Measurements from ENCODE around the gene RSPO1. TPM values are rescaled to one million over a fixed set of nuclear protein-coding genes. Genes with fewer than 3 reads are reported as not detected.
A peak's percentile ranks its signal among the peaks of the same experiment; 100 is the strongest.

Gene RSPO1
- total and polyA plus RNA-seq, 10 of the 15 experiments (the other 5 are each of a cell fraction or from before 2014, with no cell fraction given), result not detected

DNA sequence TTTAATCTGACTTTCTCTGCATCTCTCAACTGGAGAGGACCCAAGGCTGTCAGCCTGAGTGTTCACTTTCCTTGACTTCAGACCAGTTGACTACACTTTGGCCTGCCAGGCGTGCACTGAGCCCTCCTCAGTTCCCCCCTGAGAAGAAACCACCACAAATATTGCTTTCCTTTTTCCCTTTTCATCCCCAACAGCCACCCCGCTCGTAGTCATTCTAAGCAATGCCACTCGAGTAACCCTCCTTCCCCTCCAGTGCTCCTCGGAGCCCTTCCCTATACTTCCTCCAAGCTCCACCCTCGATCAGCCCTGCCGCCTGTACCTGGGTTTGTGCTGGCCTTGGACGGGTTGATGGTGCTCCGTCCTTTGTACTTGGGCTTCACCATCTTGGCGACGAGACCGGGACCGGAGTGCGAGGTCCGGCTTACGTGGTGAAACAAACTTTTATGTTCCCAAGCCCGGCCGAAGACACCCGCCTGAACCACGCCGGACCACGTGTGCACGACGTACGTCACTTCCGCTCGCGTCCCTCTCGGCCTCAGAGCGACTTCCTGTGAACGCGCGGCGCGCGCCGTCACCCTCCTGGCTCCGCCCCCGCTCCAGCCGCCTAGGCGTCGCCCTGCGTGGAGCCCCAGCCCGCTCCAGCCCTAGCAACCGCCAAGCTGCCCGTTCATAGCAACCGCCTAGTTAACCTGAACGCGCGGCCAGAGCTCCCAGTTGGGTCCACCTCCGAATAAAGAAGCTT, 39.1 kb downstream of the RSPO1 start, which contains the start of gene GNL2 (continued):
- TF ChIP-seq, protein P1, sequence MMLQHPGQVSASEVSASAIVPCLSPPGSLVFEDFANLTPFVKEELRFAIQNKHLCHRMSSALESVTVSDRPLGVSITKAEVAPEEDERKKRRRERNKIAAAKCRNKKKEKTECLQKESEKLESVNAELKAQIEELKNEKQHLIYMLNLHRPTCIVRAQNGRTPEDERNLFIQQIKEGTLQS (IDR thresholded peaks at IDR 0.05; ENCODE audit: borderline replicate concordance, extremely low read depth, low read depth, low read length), result peak; percentile 65; the same call in 1 of the 2 replicates
- TF ChIP-seq HDGF (IDR thresholded peaks at IDR 0.05), result 0 out of 2 replicates have a peak, but pooled peaks have one; percentile 20
- TF ChIP-seq, protein P2, sequence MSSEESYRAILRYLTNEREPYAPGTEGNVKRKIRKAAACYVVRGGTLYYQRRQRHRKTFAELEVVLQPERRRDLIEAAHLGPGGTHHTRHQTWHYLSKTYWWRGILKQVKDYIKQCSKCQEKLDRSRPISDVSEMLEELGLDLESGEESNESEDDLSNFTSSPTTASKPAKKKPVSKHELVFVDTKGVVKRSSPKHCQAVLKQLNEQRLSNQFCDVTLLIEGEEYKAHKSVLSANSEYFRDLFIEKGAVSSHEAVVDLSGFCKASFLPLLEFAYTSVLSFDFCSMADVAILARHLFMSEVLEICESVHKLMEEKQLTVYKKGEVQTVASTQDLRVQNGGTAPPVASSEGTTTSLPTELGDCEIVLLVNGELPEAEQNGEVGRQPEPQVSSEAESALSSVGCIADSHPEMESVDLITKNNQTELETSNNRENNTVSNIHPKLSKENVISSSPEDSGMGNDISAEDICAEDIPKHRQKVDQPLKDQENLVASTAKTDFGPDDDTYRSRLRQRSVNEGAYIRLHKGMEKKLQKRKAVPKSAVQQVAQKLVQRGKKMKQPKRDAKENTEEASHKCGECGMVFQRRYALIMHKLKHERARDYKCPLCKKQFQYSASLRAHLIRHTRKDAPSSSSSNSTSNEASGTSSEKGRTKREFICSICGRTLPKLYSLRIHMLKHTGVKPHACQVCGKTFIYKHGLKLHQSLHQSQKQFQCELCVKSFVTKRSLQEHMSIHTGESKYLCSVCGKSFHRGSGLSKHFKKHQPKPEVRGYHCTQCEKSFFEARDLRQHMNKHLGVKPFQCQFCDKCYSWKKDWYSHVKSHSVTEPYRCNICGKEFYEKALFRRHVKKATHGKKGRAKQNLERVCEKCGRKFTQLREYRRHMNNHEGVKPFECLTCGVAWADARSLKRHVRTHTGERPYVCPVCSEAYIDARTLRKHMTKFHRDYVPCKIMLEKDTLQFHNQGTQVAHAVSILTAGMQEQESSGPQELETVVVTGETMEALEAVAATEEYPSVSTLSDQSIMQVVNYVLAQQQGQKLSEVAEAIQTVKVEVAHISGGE (CRISPR knock-in tag; IDR thresholded peaks at IDR 0.05), result no peak
- peak; percentile 97 for TF ChIP-seq MXI1 (IDR thresholded peaks at IDR 0.05; ENCODE audit: low read depth, low read length)
- peak; percentile 77 for TF ChIP-seq NBN (IDR thresholded peaks at IDR 0.05)
- TF ChIP-seq RB1 (IDR thresholded peaks at IDR 0.05; ENCODE audit: borderline replicate concordance), result peak; percentile 65
- TF ChIP-seq POU2F2 (IDR thresholded peaks at IDR 0.05; ENCODE audit: borderline replicate concordance, low read depth, low read length), result peak; percentile 46; the same call in 2 of the 3 replicates
- TF ChIP-seq, protein P3, sequence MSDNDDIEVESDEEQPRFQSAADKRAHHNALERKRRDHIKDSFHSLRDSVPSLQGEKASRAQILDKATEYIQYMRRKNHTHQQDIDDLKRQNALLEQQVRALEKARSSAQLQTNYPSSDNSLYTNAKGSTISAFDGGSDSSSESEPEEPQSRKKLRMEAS (IDR thresholded peaks at IDR 0.05; ENCODE audit: low read depth, low read length), result peak; percentile 97
- TF ChIP-seq, protein P4, sequence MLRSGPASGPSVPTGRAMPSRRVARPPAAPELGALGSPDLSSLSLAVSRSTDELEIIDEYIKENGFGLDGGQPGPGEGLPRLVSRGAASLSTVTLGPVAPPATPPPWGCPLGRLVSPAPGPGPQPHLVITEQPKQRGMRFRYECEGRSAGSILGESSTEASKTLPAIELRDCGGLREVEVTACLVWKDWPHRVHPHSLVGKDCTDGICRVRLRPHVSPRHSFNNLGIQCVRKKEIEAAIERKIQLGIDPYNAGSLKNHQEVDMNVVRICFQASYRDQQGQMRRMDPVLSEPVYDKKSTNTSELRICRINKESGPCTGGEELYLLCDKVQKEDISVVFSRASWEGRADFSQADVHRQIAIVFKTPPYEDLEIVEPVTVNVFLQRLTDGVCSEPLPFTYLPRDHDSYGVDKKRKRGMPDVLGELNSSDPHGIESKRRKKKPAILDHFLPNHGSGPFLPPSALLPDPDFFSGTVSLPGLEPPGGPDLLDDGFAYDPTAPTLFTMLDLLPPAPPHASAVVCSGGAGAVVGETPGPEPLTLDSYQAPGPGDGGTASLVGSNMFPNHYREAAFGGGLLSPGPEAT (IDR thresholded peaks at IDR 0.05; ENCODE audit: low read depth), result peak; percentile 70; the same call in 1 of the 2 replicates
- peak; percentile 87 for TF ChIP-seq GABPA (IDR thresholded peaks at IDR 0.05; ENCODE audit: low read depth)
- peak; percentile 4; the same call in 1 of the 2 replicates for TF ChIP-seq SMC3 (IDR thresholded peaks at IDR 0.05; ENCODE audit: borderline replicate concordance, low read length)
- TF ChIP-seq RAD51 (IDR thresholded peaks at IDR 0.05), result peak; percentile 88
